Measurements from ENCODE around the gene TRAF1.

Gene TRAF1

DNA sequence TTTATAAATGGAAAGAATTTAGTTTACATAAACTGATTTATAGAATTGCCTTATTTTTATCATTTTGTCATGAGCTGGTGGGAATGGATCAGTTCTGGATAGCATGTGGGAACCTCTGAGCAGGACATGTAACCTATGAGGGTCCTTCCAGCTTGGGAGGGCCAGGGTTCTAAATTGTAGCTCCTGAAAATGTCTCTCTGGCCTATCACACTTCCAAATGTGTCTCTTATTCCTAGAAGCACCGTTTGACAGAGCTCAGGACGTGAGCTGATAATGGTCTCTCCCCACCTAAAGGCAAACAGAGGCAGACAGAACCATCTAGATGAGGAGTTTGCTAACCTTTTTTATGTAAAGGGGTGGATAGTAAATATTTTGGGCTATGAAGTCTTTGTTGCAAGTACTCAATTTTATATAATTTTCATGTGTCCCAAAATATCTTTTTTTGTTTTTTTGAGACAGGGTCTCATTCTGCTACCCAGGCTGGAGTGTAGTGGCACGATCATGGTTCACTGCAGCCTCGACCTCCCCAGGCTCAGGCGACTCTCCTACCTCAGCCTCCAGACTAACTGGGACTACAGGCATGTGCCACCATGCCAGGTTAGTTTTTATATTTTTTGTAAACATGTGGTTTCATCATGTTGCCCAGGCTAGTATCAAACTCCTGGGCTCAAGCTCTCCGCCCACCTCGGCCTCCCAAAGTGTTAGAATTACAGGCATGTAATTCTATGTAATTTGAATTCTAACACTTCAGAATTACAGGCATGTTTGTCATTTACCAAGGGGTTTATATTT, 4.0 kb downstream of the TRAF1 start:
- no peak for DNase-seq

DNA sequence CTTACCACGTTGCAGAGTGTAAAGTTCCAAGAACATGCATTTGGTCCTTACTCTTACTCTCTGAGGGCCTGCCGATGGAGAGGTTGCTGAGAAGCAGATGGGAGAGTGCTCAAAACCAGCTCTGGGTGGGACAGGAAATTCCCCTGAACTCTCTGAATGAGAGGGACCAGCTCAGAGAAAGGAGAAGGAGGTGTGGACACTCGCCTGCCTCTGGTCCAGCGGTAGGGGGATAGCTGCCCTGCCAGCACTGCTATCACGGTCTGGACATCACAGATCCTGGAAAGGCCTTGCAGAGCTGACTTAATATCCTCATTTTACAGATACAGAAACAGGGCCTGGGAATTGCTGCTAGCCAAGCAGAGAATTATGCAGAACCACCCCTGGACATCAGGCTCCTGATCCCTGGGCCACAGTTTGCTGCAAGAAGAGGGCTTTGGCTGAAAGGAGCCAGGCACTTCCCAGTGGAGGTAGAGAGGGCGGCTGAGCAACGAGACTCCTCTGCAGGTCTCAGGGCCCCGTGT, 4.9 kb downstream of the TRAF1 start:
- DNase-seq, result no peak

DNA sequence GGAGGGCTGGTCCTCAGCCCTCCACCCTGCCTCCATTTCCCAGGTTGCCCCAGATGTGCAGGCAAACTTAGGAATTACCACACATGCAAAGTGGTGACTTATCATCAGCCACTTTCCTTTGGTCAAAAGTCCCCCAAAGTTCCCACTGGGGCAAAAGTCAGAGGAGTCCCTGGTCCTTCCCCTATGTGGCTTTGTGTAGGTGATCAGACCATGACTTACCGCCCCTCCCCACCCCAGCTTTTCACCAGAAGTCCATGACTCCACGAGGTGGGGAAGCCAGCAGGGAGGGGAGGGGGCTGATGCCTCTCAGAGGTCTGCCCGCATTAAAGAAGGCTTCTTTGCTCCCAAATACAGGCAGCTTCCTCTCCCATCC, 5.8 kb downstream of the TRAF1 start:
- no peak for DNase-seq

DNA sequence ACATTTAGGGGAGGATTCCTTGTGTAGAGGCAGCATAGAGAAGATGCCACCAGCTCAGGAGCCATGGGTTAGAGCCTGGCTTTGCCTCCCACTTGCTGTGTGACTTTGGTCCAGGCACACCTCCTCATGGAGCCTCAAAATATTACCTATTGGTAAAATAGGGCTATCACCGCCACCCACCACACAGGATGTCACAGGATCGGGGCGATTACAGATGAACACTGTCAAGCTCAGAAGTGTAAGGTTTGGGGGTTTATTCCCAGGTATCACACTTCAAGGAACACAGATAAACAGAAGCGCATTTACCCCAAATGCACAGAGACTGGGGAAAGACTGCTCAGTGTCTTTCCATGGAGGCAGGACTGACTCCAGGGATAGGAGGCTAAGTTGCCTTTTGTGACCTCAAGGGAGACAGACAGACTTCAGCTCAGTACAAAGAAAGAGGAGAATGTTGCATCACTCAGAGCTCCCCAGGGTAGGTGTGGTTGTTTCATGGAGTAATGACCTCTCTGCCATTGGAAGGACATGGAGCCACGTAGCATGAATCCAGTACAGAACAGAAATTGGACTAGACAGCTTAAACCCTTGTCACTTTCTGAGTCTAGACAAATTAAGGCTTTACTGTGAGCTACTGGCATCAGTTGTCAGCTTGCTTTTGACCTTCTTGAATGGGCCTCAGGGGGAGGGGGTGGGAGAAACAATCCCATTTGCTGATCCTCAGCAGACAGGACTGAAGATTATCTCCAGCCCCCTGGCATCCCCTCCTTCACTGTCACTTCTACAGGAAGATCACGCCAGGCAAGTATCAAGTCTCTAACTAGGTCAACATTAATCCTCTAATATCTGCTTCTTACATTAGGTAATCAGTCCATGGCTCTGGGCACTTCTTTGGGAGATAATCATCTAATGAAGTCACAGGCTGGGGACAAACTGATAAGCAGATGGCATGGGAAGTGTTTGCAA, 6.5 kb downstream of the TRAF1 start:
- DNase-seq, result no peak

DNA sequence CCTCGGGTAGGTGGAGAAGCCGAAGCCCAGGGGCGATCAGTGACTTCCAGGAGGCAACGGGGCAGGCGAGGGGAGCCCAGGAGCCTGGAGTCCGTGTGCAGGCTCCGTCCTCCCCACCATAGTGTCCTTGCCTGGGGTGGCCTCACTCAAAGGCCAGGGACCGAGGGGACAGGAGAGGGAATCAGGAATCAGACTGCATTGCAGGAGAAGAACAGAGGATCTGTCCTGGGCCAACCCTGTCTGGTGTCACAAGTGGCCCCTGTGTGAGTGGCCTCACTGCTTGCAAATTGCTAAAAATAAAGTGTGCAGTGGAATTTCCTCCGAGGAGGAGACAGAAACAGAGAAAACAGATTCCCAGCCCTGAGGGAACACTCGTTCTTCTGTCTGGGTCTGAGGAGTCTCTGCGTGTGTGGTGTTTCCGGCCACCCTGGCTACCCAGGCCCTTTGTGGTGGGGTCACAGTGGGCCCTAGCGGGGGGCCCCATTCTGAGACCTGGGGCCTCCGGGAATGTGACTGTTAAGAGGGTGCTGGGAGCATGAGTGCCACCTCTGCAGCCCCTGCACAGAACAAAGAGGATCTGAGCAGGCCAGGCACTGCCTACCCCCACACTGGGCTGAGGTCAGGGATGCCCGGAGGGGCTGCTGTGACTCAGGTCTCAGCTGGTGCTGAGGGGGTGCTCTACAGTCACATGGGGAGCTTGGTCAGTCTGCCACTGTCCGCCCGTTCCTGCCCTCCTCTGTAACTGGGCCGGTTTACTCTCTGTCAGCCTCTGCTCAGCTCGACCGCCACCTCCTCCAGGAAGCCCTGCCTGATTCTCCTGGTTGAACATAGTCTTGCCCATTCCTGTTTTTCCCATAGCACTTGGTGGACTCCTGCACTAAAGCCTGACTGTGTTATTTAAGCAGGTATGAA, 7.4 kb downstream of the TRAF1 start:
- DNase-seq, result no peak

DNA sequence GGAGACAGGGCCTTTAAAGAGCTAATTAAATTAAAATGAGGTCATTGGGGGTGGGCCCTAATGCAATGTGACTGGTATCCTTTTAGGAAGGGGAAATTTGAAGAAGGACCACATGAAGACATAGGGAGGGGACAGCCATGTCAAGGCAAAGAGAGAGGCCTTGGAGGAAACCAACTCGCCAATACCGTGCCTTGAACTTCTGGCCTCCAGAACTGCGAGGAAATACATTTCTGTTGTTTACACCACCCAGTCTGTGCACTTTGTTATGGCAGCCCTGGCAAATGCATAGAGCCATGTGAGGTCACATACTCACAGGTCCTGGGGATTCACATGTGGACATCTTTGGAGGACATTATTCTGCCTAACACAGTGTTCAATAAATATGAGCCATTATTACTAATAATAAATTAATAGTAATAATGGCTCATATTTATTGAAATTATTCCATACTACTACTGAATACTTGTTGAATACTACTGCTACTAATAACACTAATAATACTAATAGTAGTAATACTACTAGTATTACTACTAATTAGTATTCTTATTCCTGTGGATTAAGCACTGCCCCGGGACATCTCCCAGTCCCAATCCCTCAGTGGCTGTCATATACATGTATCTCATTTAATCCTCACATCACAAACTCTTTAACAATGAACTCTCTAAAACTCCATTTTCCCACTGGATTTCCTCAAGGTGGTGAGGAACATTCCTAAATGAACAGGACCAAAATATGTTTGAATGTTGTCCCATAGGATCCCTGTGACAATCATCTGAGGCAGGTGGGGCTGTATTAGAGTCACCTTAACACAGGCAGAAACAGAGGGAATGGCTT, 8.4 kb downstream of the TRAF1 start:
- no peak for DNase-seq

DNA sequence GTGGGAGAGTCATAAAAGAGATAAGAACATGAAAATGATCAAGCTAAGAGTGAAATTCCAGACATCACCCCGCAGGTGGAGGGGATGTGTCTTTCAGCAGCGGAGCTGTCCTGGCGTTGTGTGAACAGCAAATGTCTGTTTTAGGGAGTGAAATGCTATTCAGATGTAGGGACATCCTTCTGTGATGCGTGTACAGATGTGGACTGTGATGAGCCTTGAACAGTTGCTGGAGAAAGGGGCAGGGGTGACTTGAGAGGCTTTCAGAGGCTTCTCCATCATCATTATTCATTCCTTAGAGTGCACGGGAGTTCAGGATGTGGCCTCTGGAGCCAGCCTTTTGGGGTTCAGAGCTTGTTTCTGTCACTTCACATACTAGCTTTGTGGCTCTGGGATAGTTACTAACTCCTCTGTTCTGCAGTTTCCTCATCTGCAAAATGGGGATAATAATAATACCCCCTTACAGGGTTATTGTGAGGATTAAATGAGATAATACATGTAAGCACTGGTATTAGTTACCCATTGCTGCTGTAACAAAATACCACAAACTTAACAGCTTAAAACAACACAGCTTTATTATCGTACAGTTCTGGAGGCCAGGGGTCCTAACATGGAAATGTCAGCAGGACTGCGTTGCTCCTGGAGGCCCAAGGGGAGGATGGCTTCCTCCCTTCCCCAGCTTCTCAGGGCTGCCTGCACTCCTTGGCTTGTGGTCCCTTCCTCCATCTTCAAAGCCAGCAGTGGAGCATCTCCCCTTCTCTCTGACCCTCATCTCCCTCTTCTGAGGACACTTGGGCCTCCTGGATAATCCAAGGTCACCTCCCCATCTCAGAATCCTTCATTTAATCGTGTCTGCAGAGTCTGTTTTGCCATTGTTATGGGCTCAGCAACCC, 9.4 kb downstream of the TRAF1 start:
- no peak for DNase-seq

DNA sequence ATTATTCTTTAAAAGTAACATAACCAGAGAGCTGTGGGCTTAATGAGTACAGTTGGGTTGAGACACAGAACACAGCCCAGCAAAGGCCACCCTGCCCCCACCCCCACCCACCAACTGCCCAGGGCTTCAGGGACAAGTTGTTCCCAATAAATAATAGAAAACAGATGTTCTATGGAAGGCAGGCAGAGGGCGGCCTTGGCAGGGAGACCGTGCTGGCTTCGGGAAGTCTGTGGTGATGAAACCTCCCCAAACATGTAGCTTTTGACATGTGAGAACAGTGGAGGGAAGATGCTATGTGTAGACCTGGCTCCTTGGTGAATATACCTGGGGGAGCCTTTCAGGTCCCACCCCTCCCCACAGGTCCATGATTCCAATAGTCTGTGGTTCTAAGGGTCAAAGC, 10.0 kb downstream of the TRAF1 start:
- no peak for DNase-seq

DNA sequence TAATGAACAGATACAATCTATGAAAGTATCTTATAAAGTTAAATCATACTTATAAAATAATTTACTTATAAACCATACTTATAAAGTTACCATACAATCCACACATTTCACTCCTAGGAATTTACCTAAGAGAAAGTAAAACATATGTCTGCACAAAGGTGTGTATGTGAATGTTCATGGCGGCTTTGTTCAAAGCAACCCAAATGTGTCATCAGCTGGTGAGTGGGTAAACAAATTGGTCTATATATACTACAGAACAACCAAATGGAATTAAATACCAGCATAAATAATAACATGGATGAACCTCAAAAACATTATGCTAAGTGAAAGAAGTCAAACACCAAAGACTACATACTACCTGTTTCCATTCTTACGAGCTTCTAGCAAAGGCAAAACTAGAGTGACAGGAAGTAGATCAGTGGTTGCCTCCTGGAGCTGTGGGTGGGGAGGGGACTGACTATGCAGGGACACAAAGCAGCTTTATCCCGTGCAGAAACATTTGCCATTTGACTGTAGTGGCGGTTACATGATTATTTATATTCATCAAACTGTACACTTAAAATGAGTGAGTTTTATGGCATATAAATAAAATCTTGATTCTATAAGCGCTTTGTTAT, 10.6 kb downstream of the TRAF1 start:
- peak; percentile 66 for DNase-seq

DNA sequence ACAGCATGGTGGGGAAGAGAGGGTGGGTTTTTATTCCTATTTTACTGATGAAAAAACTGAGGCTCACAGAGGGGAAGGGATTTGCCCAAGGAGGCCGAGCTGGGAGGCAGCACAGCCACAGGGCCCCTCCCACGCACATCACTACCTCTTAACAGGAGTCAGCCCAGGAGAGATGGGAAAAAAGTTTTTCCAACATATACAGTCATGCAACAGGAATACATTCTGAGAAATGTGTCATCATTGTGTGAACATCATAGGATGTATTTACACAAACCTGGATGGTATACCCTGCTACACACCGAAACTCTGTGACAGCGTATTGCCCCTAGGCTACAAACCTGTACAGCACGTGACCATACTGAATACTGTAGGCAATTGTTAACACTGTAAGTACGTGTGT, 11.6 kb downstream of the TRAF1 start:
- no peak for DNase-seq

DNA sequence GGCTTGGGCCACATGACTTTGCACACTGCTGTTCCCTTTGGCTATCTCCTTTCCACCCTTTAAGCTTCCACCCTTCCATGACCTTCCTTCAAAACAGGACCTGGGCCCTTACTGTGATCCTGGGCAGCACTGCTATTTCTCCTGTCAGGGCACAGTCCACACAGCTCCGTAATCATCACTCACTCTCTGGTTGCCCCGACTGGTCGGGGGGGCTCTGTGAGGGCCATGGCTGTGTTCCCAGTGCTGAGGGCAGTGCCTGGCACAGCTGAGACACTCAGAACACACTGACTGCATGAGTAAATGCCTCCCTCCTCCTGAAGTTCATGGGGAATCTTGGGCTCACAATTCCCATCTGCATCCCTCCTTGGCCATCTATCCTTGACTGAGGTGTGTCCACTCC, 12.2 kb downstream of the TRAF1 start:
- DNase-seq, result no peak

DNA sequence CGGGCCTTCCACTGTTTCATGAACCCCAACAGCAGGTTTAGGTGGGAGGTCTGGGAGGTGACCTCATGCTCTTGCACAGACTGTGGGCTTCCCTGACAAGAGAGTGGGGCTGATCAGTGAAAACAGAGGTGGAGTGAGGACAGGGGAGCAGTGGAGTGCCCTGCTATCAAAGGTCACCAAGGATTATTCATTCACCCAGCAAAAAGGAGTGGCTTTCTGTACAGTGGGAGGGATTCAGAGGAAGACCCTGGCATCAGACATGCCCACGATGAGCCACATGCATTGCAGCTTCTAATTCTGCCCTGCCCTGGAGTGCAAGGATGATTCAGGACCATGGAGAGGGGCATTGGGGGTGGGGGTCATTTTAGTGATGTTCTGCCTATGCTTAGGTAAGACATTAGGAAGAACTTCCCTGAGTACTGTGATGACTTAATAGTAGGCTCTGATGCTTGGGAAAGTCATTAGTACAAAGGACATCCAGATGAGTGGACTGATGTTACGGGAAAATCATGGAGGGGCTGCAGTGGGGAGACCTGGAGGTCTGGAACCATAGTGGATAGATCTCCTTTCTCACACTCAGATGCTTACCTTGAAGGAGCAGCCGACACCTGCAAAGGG, 12.8 kb downstream of the TRAF1 start:
- no peak for DNase-seq

DNA sequence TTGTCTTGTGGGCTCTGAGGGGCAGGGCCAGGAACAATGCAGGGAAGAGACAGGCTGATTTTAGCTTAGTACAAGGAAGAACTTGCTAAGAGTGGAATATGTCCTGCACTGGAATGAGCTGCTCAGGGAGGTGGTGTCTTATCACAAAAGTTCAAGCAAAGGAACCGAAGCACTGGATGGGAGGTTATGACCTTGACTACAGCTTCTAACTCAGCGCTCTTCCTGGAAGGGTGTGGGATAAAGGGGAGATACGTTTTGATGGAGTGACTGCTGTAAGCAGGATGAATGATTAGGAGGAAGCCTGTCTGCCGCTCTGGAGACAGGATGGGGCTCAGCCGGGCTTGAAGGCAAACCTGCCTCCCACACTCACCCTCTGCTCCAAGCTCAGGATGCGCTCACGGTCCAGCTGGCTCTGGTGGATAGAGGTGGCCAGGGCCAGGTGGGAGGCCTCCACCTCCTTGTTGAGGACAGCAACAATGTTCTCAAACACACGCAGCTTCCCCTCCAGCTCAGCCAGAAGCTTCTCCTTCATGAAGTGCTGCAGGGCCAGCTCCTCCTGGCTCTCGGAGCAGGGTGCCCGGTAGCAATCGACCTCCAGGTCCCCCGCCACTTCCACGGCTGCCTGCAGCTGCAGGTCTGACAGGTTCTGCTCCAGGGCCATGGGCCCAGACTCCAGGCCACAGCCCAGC, 13.5 kb downstream of the TRAF1 start:
- no peak for DNase-seq

DNA sequence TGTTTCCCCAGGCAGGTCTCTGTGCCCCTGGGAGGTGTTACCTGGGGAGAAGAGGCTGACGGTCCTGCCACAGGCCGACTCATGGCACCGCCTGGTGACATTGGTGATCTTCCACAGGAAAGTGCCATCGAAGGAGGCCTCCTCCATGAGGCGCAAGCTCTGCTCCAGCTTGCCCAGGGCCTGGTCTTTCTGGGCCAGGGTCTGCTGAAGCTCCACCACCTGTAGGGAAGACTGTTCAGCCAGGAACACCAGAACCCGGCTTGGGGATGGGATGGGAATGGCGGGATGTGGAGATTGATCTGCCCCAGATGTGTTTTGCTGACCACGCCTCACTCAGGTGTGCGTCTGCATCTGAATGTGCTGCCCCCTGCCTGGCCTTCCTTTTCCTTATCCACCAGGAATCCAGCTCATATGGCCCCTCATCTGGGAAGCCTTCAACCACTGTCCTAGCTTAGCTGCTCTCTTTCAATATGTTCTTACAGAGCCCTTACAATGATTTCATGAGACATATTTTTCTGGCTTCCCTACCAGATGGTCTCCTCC, 15.2 kb downstream of the TRAF1 start:
- DNase-seq, result no peak

DNA sequence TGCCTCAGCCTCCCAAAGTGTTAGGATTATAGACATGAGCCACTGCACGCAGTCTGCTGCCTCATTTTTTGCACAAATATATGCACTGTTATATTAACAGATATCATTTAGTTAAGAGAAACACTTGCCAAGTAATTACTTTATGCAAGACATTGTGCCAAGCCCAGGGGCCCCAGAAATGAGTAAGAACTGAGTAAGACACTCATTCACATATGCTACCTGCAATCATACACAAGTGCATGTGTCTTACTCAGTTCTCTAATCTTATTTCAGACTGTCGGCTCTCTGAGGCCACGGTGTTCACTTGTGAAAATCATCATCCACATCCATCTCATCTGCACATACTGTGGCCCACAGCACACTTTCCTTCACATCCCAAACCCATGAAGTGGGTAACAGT, 16.0 kb downstream of the TRAF1 start:
- no peak for DNase-seq

DNA sequence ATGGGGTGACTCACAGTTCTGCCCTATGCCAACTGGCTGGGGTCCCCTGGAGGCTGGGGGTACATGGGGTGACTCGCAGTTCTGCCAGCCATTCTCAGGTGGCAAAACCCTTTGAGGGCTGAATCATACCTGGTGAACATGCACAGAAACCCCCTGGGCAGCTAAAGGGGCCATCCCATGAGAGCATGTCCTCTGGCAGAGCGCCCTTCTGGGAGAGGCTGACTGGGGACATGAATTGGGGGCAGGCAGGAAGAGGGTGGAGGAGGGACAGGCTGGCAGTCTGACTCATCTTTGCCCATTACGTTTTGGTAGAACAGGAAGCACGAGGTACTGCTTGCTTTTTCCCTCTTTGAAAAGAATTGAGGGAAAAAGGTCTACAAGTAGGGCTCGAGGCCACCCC, 16.7 kb downstream of the TRAF1 start:
- peak; percentile 61 for DNase-seq

DNA sequence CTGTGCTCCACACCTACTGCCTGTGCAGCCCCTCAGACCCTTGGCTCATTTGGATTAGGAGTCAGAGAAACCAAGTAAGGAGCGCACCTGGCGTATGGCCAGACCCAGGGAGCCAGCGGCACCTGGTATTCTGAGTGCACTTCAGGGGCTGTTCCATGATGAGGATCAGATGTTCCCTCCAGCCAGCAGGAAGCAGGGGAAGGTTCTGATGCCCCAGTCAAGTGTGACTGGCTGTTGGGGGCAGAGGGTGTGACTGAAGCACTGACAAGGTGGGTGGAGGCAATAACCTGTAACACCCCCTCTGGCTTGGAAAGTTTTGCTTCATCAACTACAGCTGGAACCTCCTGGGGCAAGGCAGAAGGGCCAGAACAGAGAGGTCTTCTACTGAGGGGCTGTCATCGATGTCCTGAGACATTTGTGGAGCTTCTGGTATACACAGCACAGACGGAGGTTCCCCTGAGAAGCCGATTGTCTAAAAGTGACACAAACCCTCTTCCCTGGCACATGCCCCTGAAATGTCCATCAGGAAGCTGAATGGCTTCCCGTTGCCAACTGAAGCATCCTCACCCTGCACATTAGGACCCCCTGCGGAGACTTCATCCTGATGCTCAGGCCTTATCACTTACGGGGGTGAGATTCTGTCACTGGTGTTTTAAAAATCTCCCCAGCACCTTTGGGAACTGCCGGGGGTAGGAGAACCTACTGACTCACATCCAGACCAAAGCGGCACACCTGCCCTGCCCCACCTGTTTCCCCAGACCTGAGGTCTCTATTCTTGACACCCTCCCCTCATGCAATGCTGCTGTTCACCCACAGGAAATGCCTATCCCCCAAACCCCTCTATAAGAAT, 21.1 kb downstream of the TRAF1 start:
- DNase-seq, result no peak

DNA sequence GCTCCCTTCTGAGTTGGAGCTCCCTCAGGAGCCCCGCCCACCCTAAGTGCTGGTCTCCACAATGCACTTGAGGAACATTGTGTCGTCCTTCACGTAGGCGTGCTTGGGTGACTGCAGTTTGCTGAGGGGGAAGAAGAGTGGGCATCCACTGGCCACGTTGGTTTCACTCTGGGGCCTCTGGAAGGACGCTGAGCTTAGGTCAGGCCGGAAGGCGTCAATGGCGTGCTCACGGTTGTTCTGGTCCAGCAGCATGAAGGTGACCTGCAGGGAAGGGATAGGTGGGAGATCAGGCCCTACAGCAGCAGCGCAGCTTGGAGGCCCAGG, 21.7 kb downstream of the TRAF1 start:
- no peak for DNase-seq
